HG03045 (cell line): ENCODE results near the gene TIMM44.

ENCODE experiments used
- ATAC-seq: cut with Tn5 transposase; IDR thresholded peaks from one replicate; pipeline ENCODE4 v1.9.1; 2021; ENCODE audit warnings: mild to moderate bottlenecking, moderate library complexity; ENCODE audit not compliant: unreplicated experiment

TIMM44 gene

GRCh38 chr19:7915250-7916102, 28.0 kb downstream of the TIMM44 start:
- ATAC-seq = no peak

GRCh38 chr19:7914598-7915045, 28.8 kb downstream of the TIMM44 start, which contains the start of gene TGFBR3L:
Gene TGFBR3L, plus strand, starts transcription at chr19:7914830.
- ATAC-seq = no peak

- ATAC-seq = no peak
These were observed 29.4 kb downstream of the TIMM44 start for GRCh38 chr19:7914099-7914498.

DNA sequence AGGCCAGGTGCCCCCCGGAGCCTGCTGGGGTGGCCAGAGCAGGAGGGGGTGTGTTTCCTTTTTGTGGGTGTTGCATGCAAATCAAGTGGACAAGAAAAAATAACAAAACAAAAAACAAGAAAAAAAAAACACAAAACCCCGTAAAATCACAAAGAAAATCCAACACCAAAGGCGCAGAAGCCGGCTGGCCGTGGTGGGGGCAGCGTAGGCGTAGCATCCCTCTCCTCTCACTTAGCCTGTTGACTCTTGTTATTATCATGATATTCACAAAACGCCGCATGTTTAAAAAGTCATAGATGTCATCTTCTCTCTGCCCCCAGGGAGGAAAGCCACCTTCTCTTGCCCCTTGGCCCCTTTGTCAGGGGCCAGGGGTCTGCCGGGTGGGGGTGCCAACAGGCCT, 29.8 kb downstream of the TIMM44 start:
- ATAC-seq = no peak

GRCh38 chr19:7912697-7913564, 30.5 kb downstream of the TIMM44 start:
- no peak for ATAC-seq

DNA sequence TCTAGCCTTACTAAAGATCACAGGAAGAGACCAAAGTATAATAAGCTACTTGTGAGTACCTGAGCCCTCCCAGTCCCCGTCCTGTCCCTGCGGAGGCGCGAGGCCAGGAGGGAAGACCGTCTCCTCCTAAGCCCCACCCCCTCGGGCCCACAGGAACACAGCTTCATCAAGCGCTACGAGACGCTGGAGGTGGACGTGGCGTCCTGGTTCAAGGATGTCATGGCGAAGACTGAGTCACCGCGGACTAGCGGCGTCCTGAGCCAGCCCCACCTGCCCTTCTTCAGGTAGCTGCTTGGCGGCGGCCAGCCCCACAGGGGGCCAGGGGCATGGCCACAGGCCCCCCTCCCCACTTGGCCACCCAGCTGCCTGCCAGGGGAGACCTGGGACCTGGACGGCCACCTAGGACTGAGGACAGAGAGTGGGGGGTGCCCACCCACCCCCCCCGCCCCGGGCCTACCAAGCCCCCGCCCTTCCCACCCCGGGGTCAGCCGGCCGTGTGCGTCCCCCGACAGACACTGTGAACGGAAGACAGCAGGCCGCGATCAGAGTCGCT, 31.2 kb downstream of the TIMM44 start:
- ATAC-seq = no peak

- no peak for ATAC-seq
These were observed 31.8 kb downstream of the TIMM44 start for GRCh38 chr19:7911508-7912143.

DNA sequence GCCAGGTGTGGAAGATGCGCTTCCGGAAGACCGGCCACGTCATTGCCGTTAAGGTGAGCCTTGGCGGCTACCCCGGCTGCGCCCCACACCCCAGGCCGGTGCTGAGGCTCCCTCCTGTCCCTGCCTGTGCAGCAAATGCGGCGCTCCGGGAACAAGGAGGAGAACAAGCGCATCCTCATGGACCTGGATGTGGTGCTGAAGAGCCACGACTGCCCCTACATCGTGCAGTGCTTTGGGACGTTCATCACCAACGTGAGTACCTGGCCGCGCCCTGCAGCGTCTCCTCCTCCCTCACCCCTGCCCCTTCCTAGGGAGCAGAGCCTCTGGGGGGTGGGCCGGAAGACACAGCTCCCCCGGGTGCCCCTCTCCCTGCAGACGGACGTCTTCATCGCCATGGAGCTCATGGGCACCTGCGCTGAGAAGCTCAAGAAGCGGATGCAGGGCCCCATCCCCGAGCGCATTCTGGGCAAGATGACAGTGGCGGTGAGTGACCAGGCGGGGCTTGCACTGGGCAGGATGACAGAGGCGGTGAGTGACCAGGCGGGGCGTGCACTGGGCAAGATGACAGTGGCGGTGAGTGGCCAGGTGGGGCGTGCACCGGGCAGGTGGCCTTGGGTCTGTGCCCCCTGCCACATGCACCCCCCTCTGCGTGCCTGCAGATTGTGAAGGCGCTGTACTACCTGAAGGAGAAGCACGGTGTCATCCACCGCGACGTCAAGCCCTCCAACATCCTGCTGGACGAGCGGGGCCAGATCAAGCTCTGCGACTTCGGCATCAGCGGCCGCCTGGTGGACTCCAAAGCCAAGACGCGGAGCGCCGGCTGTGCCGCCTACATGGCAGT, 32.9 kb downstream of the TIMM44 start:
- ATAC-seq = no peak

GRCh38 chr19:7909471-7910067, 33.9 kb downstream of the TIMM44 start:
- no peak for ATAC-seq

DNA sequence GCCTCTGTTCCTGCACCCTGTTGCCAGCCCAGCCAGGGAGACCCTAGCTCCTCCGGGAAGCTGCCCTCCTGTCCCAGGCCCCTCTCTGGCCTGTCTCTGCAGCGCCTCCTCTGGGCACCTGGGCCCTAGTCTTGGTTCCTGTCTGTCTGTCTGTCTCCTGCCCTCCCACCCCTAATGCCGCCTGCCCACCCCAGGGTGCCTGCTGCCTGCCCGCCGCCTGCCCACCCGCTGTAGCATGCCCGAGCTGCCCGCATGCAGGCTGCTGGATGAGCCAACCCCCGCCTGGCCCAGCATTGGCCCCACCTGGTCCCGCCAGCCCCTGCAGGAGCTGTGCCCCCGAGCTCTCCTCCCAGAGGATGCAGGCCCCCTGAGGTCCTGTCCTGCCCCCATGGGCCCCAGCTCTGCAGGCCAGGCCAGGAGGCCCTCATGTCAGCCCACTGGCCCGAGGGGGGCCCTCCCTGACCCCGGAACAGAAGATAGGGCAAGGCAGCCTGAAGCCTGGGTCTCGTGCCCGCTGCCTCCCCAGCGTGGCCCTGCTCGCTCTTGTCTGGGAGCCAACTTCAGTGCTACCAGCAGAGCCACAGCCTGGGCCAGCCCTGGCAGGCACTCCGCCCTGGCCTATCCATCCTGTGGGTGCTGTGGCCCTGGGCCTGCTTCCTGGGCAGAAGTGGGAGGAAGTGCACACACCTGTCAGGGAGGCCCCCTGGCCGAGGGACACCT, 34.6 kb downstream of the TIMM44 start:
- ATAC-seq = no peak

DNA sequence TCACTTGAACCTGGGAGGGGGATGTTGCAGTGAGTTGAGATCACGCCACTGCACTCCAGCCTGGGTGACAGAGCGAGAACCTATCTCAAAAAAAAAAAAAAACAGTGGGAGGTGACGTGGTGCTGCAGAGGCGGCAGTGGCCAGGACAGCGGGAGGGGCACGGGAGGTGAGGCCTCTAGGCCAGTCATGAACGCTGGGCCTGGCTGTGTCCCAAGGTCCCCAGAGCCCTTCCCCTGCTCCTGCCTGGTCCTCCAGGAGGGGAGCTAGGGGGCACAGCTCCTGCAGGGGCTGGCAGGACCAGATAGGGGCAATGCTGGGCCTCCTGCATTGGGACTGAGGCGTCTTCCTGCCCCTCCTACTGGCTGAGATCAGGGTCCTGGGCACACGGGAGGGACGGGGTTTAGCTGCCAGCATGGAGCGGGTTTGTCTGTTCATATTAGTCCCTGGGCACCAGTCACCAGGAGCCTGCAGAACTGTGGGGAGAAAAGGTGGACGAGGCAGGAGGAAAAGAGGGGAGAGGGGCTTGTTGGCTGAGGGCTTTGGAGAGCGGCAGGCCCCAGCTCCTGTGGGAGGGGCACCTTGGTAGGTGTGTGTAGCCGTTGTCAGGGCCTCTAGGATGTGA, 35.3 kb downstream of the TIMM44 start:
- no peak for ATAC-seq

DNA sequence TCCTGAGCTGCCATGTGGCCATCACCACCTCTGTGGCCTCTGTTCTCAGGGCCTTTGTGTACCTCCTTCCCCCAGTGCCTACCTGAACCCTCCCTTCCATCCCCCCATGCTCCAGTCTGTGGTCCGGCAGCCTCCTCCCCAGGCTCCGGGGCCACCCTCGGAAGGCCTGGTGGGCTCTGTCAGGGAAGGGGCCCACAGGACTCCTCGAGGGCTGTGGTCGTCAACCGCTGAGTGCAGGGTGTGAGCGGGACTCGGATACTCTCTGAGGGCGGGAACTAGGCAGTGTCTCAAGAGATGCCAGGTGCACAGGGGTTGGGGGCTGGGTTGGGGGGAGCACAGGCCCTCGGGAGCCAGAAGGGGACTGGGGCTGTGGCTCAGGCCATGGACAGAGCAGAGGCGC, 35.9 kb downstream of the TIMM44 start:
- ATAC-seq = no peak

DNA sequence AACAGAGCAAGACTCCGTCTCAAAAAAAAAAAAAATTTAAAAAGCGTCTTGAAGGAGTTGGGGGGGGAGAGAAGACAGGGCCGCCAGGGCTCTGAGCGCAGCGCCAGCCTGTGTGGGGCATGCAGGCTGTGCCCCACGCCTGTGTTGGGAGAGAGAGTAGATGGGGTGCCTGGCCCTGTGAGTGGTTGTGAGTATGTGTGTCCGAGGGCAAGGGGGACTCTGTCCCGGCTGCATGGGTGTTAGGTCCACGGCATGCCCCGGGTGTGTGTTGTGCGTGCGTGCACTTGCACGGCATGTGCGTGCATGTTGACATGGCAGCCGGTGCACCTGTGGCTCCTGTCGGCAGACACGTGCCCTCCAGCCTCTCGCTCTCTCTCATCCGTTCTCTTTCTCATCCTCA, 36.3 kb downstream of the TIMM44 start:
- no peak for ATAC-seq

GRCh38 chr19:7905859-7906258, 37.6 kb downstream of the TIMM44 start:
- no peak for ATAC-seq

GRCh38 chr19:7905268-7905667, 38.2 kb downstream of the TIMM44 start:
- no peak for ATAC-seq

DNA sequence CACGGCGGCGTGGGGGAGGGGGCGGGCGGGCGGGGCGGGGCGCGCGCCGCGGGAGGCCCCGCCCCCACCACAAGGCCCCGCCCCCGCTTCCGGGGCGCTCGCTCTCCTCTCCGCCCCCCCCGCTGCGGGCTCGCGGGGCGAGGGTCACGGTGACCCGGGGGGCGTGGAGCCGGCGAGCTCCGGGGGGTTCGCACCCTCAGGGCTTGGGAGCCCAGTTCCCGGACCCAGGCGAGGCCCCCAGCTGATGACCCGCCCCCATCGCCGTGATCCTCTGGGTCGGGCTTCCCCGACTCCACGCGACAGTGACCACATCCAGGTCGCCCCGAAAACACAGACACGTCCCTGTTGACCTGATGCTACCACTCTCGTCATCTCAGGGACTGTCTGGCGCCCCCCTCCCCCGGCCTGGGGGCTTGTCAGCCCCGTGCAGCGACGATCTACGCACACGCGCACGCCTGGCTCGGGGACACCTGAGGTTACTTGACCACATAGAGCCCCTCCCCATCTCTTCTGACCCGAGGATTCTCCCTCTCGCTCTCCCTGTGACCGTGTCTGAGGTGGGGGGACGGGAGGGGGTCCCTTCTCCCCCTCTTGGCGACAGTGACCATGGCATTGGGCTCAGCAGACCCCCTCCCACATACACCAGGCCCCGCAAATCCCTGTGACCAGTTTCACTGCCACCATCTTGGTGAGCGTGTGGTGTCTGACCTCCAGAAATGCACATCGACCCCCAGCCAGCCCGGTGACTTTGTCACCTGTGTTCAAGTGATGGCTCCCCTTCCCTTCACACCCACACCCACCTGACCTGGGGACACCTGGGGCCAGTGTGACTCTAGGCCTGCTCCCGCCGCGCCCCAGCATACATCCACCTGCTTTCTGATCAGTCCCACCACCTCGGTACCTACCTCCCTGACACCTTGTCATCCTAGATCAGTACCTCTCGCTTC, 39.1 kb downstream of the TIMM44 start:
- peak; percentile 30 for ATAC-seq

- peak; percentile 85 for ATAC-seq
These were observed 40.0 kb downstream of the TIMM44 start, which contains the start of gene MAP2K7 for GRCh38 chr19:7903244-7904073. Gene MAP2K7, plus strand, starts transcription at chr19:7903877. Its CDS starts 68 bp downstream, at chr19:7903945.
